Fibroblast of the aortic adventitia (primary cell): ENCODE measurements around the gene PIGT. TPM values are rescaled to one million over a fixed set of nuclear protein-coding genes. Genes with fewer than 3 reads are reported as not detected.
A peak's percentile ranks its signal among the peaks of the same experiment; 100 is the strongest.

Experiments
- DNase-seq: peaks from one replicate; pipeline ENCODE4 v3.0.0-alpha.2; 2010; ENCODE audit warnings: low read depth
- H3K4me3 ChIP-seq: 2 replicates; pipeline ENCODE4 v1.5.1; 2011; ENCODE audit warnings: low read depth, mild to moderate bottlenecking, control low read depth, low read length, moderate library complexity
- total RNA-seq: library from RNA; depleted of rRNA; stranded (reverse); fragments of >200 nt; gene quantifications from 2 replicates; pipeline ENCODE4 v1.2.3, GENCODE V29; 2012; ENCODE audit warnings: low replicate concordance
- TF ChIP-seq, protein P1 (sequence below): IDR thresholded peaks from 2 replicates; pipeline ENCODE4 v1.5.1; 2011; ENCODE audit warnings: mild to moderate bottlenecking, low read length, control low read depth, inconsistent platforms; ENCODE audit not compliant: insufficient read depth

The PIGT gene
- total RNA-seq, 1 donor = 67.4 TPM

DNA sequence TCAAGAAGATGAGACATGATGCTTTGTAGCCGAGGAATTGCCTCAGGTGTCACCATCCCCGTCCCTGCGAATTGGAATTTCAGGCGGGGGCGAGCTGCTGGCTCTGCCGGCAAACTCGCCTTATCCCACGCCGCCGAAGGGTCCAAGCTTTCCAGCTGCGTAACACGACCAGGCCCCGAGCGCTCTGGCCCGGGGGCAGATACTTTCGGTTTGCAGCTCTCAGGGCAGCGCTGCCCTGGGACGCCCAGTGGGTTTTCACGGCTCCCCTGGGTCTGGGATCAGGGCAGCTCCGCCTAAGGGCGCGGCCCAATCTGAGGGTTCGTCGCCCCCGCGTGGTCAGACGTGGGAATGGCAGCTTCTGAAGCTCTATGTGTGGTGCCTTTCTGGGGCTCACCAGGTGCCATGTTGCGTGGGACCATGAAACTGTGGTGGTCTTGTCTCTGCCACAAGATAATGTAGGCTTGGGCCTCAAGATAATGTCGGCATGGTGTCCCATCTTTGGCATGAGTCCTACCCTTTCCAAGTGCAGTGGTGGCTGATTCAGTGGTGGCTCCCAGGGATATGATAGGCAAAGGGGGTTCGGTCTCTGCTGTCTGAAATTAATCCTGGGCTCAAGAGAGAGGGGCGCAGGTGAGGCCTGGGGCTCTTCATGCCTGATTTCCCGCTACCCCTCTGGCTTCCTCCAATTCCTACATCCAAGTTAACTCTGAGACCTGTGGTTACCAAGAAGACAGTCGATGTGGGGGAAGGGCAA lies 21.0 kb downstream of the PIGT start:
- peak; percentile 87 for DNase-seq

DNA sequence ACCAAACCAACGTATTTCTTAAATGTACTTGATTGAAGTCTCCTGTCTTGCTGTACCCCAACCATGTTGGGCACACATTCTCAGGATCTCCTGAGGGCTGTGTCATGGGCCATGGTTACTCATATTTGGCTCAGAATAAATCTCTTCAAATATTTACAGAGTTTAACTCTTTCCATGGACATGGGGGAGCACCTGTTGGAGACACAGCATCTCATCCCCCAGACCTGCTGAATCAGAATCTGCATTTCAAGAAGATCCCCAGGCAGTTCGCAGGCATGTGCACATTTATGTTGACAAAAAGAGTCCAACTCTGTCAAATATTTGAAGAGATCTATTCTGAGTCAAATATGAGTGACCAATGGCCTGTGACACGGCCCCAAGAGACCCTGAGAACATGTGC lies 24.5 kb downstream of the PIGT start:
- TF ChIP-seq, protein P1, sequence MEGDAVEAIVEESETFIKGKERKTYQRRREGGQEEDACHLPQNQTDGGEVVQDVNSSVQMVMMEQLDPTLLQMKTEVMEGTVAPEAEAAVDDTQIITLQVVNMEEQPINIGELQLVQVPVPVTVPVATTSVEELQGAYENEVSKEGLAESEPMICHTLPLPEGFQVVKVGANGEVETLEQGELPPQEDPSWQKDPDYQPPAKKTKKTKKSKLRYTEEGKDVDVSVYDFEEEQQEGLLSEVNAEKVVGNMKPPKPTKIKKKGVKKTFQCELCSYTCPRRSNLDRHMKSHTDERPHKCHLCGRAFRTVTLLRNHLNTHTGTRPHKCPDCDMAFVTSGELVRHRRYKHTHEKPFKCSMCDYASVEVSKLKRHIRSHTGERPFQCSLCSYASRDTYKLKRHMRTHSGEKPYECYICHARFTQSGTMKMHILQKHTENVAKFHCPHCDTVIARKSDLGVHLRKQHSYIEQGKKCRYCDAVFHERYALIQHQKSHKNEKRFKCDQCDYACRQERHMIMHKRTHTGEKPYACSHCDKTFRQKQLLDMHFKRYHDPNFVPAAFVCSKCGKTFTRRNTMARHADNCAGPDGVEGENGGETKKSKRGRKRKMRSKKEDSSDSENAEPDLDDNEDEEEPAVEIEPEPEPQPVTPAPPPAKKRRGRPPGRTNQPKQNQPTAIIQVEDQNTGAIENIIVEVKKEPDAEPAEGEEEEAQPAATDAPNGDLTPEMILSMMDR = no peak
- no peak for DNase-seq

More for the DNA sequence above, 21.0 kb downstream of the PIGT start:
- TF ChIP-seq, protein P1 = peak; percentile 94
- peak overlapping the region; percentile 71 for H3K4me3 ChIP-seq

DNA sequence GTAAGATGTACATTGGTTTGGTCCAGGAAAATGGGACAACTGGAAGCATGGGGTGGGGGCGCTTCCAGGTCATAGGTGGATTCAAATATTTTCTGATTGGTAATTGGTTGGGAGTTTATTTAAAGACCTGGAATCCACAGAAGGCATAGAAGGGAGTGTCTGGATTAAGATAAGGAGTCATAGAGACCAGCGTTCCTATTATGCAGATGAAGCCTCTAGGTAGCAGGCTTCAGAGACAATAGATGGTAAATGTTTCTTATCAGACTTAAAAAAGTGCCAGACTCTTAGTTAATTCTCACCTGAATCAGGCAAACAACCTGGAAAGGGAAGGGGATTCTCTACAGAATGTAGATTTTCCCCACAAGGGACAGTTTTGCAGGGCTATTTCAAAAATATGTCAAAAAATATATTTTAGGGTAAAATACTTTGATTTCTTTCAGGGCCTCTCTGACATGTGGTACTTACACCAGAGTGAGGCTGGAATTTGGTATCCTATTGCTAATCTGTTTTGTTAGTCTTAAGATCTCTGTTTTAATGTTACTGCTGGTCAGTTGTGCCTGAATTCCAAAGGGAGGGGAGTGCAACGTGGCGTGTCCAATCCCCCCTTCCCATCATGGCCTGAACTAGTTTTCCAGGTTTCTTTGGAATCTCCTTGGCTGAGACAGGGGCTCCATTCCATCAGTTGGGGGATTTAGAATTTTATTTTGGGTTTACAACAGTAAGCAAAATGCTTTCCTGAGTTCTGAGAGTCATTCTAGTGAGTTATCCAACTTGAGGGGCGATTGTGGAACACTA lies 25.1 kb downstream of the PIGT start:
- TF ChIP-seq, protein P1 = no peak
- DNase-seq = no peak
- no peak overlapping the region for H3K4me3 ChIP-seq

More for the DNA sequence above, 24.5 kb downstream of the PIGT start:
- H3K4me3 ChIP-seq = no peak overlapping the region

DNA sequence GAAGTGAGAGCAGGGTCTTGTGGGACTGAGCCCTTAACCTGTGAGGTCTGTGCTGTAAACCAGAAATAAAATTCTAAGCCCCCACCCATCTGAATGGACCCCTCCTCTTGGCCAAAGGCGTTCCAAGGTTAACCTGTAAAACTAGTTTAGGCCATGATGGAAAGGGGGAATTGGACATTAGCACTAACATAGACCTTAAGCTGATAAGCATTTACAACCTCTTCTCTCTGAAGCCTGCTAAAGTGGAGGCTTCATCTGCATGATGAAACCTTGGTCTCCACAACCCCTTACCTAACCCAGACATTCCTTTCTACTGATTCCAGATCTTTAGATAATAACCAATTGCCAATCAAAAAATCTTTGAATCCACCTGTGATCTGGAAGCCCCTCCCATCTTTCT lies 25.8 kb downstream of the PIGT start:
- TF ChIP-seq, protein P1 = no peak
- no peak overlapping the region for H3K4me3 ChIP-seq
- no peak for DNase-seq

DNA sequence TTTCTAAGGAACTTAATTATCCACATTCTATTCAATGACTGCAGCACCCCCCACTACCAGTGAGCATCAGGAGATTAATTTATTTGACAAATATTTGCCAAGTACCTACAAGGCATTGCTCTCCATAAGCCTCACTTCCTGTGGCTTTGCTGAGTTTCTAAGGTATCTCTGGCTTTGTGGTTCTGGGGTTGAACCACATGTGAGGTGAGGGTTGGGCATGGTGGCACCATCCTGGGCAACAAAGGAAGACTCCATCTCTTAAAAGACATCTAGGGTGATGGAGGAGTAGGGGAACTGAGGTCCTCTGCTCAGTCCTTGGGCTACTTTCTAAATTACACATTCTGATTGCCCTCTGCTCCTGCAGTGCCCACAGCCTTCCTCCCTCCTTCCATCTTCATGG lies 28.1 kb downstream of the PIGT start:
- TF ChIP-seq, protein P1 = no peak
- no peak for DNase-seq
- H3K4me3 ChIP-seq = no peak overlapping the region

DNA sequence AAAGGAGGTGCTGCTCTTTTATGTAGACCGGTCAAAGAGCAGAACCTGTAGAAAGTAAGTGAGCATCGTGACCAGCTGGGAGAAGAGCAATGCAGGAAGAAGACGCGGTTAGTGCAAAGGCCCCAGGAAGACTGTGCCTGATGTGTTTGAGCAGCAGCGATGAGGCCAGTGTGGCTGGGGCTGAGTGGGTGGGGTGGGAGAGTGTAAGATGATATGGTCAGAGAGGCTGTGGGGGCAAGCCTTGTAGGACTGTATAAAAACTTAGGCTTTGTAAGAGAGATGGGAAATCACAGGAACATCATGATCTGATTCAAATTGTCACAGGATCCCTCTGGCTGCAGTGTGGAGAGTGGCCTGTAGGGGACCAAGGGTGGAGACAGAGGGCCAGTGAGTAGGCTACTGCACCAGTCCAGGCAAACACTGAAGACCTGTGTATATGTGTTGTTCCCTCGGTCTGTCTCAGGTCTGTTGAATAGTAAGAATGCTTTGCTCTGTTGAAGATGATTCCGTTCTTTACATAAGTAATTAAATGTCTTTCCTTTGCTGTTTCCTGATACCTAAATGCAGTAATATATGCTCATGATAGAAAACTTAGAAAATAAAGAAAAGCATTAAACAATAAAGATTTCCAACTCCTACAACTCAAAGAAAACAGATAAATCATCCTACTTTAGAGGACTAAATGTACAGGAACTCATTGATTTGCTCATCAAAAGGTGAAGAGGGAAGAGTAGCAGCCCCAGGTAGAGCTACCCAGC lies 30.0 kb downstream of the PIGT start:
- TF ChIP-seq, protein P1 = peak; percentile 61
- DNase-seq = peak; percentile 7
- H3K4me3 ChIP-seq = no peak overlapping the region
